ENCODE data around the gene CDK6.

GRCh38 chr7:92882760-92883159 lies 46.4 kb upstream of the CDK6 start:
- TF ChIP-seq POLR2A (IDR thresholded peaks at IDR 0.05): no peak
- TF ChIP-seq, protein P1, sequence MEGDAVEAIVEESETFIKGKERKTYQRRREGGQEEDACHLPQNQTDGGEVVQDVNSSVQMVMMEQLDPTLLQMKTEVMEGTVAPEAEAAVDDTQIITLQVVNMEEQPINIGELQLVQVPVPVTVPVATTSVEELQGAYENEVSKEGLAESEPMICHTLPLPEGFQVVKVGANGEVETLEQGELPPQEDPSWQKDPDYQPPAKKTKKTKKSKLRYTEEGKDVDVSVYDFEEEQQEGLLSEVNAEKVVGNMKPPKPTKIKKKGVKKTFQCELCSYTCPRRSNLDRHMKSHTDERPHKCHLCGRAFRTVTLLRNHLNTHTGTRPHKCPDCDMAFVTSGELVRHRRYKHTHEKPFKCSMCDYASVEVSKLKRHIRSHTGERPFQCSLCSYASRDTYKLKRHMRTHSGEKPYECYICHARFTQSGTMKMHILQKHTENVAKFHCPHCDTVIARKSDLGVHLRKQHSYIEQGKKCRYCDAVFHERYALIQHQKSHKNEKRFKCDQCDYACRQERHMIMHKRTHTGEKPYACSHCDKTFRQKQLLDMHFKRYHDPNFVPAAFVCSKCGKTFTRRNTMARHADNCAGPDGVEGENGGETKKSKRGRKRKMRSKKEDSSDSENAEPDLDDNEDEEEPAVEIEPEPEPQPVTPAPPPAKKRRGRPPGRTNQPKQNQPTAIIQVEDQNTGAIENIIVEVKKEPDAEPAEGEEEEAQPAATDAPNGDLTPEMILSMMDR (IDR thresholded peaks at IDR 0.05): no peak
